Neuronal stem cell (in vitro differentiated cells): ENCODE measurements around the gene SLC9A1.

Experiments used
- DNase-seq: peaks from one replicate; pipeline ENCODE4 v3.0.0-alpha.2; 2013; ENCODE audit warnings: low spot score
- H2AFZ ChIP-seq: one replicate; pipeline ENCODE4 v1.6.1; 2013; ENCODE audit warnings: mild to moderate bottlenecking, low read length, inconsistent platforms
- H2AK5ac ChIP-seq: 2 replicates; pipeline ENCODE4 v1.6.1; 2013; ENCODE audit warnings: low read depth, mild to moderate bottlenecking, inconsistent platforms, low read length, moderate library complexity, mixed read lengths
- H2BK120ac ChIP-seq: 2 replicates; pipeline ENCODE4 v1.6.1; 2013; ENCODE audit warnings: low read depth, mild to moderate bottlenecking, inconsistent platforms, low read length, moderate library complexity, mixed read lengths
- H2BK12ac ChIP-seq: one replicate; pipeline ENCODE4 v1.6.1; 2013; ENCODE audit warnings: low read length, inconsistent platforms
- H2BK15ac ChIP-seq: 2 replicates; pipeline ENCODE4 v1.6.1; 2013; ENCODE audit warnings: mild to moderate bottlenecking, low read length, inconsistent platforms, mixed read lengths
- H2BK5ac ChIP-seq: one replicate; pipeline ENCODE4 v1.6.1; 2013; ENCODE audit warnings: inconsistent platforms, mild to moderate bottlenecking, low read length, moderate library complexity
- H3K14ac ChIP-seq: one replicate; pipeline ENCODE4 v1.6.1; 2013; ENCODE audit warnings: low read length, inconsistent platforms
- H3K18ac ChIP-seq: 2 replicates; pipeline ENCODE4 v1.6.1; 2013; ENCODE audit warnings: low read length, inconsistent platforms
- H3K23ac ChIP-seq: 2 replicates; pipeline ENCODE4 v1.6.1; 2013; ENCODE audit warnings: low read depth, mild to moderate bottlenecking, mixed read lengths, low read length, inconsistent platforms; ENCODE audit not compliant: poor library complexity
- H3K27ac ChIP-seq: replicated peaks from 3 replicates; pipeline ENCODE4 v1.5.1; 2013; ENCODE audit warnings: low read length, inconsistent platforms
- H3K27me3 ChIP-seq, 3 experiments: 2 replicates each; pipeline ENCODE4 v1.6.1; 2013; ENCODE audit warnings: low read length in 3 of 3, mild to moderate bottlenecking in 2 of 3, inconsistent platforms in 1 of 3, low read depth in 1 of 3, mixed read lengths in 1 of 3, moderate library complexity in 1 of 3; ENCODE audit not compliant: control insufficient read depth in 3 of 3, insufficient read depth in 3 of 3
- H3K36me3 ChIP-seq, 2 donors: replicated peaks in 1 of 2; 2 replicates each; pipeline ENCODE4 v1.6.1; 2013; ENCODE audit warnings: low read length in 2 of 2; ENCODE audit not compliant: control insufficient read depth in 2 of 2, insufficient read depth in 2 of 2
- H3K4ac ChIP-seq: 2 replicates; pipeline ENCODE4 v1.6.1; 2013; ENCODE audit warnings: inconsistent platforms, mild to moderate bottlenecking, low read length, moderate library complexity
- H3K4me1 ChIP-seq, 2 donors: 1 replicate in 1 of 2; 2 replicates in 1 of 2; pipeline ENCODE4 v1.6.1; 2013; ENCODE audit warnings: low read length in 2 of 2, low read depth in 1 of 2; ENCODE audit not compliant: control insufficient read depth in 2 of 2, insufficient read depth in 1 of 2
- H3K4me2 ChIP-seq: one replicate; pipeline ENCODE4 v1.6.1; 2013; ENCODE audit warnings: mild to moderate bottlenecking, low read length, inconsistent platforms; ENCODE audit not compliant: insufficient read depth, poor library complexity, severe bottlenecking
- H3K4me3 ChIP-seq, 2 donors: 2 replicates each; pipeline ENCODE4 v1.5.1; 2013; ENCODE audit warnings: low read length in 2 of 2, mild to moderate bottlenecking in 2 of 2, inconsistent platforms in 1 of 2, moderate library complexity in 1 of 2
- H3K79me1 ChIP-seq: one replicate; pipeline ENCODE4 v1.6.1; 2013; ENCODE audit warnings: low read depth, mild to moderate bottlenecking, inconsistent platforms, low read length, moderate library complexity
- H3K9ac ChIP-seq: one replicate; pipeline ENCODE4 v1.6.1; 2013; ENCODE audit warnings: mild to moderate bottlenecking, low read depth, low read length, inconsistent platforms; ENCODE audit not compliant: poor library complexity
- H3K9me3 ChIP-seq, 2 donors: replicated peaks in 1 of 2; 2 replicates each; pipeline versions ENCODE3 to v1.6.1; 2013; ENCODE audit warnings: low read length in 2 of 2, mild to moderate bottlenecking in 2 of 2, inconsistent platforms in 1 of 2, low read depth in 1 of 2, mixed read lengths in 1 of 2, moderate library complexity in 1 of 2; ENCODE audit not compliant: control insufficient read depth in 2 of 2, insufficient read depth in 1 of 2
- H4K8ac ChIP-seq: one replicate; pipeline ENCODE4 v1.6.1; 2013; ENCODE audit warnings: low read depth, mild to moderate bottlenecking, inconsistent platforms, low read length, moderate library complexity
- H4K91ac ChIP-seq: one replicate; pipeline ENCODE4 v1.6.1; 2013; ENCODE audit warnings: low read length, low read depth, mild to moderate bottlenecking, inconsistent platforms; ENCODE audit not compliant: poor library complexity
- WGBS, 2 donors: extraction: QIAGEN DNeasy Blood & Tissue Kit; methylation state at CpG; one replicate each; pipeline ENCODE4 v1.1.7; 2013; ENCODE audit warnings: missing lambda C conversion rate in 2 of 2, mixed read lengths in 1 of 2; ENCODE audit not compliant: insufficient read length in 2 of 2, insufficient replicate concordance in 1 of 2; ENCODE audit errors: extremely low coverage in 2 of 2; 5-methylcytosine and 5-hydroxymethylcytosine counted together

Gene SLC9A1

DNA sequence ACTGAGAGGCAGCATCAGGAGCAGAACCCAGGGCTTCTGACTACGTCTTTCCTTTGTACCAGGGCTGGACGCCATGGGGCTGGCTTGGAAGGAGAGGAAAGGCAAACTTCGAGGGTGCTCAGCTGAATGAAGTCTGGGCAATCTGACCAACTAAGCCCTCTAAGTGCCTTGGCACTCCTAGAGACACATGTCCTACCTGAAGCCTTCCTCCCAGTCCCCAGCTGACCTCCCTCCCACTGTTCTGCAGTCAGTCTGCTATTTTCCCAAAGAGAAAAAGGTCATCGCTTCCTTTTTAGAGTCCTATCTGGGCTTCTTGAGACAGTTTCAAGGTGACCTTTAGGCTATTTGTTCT is 5.2 kb downstream of the SLC9A1 start:
- no peak overlapping the region for H3K4ac ChIP-seq
- no peak overlapping the region for H2AK5ac ChIP-seq
- H3K4me2 ChIP-seq: no peak overlapping the region
- no peak overlapping the region for H4K8ac ChIP-seq
- no peak overlapping the region for H3K18ac ChIP-seq
- peaks cover 7% of the 10 kb centered on the region for H3K79me1 ChIP-seq
- no peak for DNase-seq
- H3K23ac ChIP-seq: no peak overlapping the region
- WGBS, 2 donors: no CpG with 5 or more reads among the region's 4 CpGs
- H3K27me3 ChIP-seq: no peaks in the 10 kb centered on the region
- no peak overlapping the region for H4K91ac ChIP-seq
- no peak overlapping the region for H2BK12ac ChIP-seq
- H3K27ac ChIP-seq: no peak overlapping the region
- no peak overlapping the region for H3K9ac ChIP-seq
- no peak overlapping the region for H3K14ac ChIP-seq
- H2BK5ac ChIP-seq: no peak overlapping the region
- H2BK15ac ChIP-seq: no peak overlapping the region
- peaks cover 24 to 27% of the 10 kb centered on the region in 2 donors for H3K4me1 ChIP-seq
- no peak overlapping the region for H2BK120ac ChIP-seq
- peaks cover 0 to 2% of the 10 kb centered on the region in 2 donors for H3K9me3 ChIP-seq
- no peak overlapping the region for H3K4me3 ChIP-seq
- H3K36me3 ChIP-seq: peaks cover 0 to 11% of the 10 kb centered on the region in 2 donors
- H2AFZ ChIP-seq: no peak overlapping the region

DNA sequence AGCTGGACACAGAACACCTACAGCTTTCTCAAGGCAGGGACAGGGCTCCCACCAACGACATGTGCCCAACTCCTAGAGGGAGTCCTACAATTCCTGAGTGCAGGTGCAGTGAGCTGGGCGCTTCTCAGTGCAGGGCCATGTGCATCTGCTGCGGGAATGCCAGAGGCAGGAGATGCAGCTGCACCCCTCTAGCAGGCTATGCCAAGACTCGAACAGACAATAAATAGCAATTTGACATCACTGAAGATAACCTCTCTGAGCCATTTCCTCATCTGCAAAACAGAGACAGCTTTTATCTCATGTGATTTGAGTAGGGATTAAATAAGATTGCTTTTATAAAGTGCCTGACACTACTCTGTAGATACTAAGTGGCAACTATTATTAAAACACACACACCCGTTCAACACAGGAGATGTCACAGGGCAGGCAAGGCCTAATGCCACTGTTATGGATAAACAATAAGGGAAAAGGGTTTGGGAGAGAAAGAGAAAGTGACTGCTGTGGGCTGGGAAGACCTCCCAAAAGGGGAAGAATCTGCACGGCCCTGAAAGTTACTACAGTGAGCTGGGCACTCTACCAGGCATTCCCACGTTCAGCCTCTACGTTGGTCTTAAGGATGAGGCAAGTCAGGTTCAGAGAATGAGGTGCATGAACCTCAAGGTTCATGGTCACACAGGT is 5.7 kb downstream of the SLC9A1 start:
- H2AFZ ChIP-seq: no peak overlapping the region
- no peak overlapping the region for H3K14ac ChIP-seq
- DNase-seq: no peak
- no peak overlapping the region for H3K23ac ChIP-seq
- no peak overlapping the region for H4K8ac ChIP-seq
- H3K27ac ChIP-seq: no peak overlapping the region
- H2BK12ac ChIP-seq: no peak overlapping the region
- no peak overlapping the region for H2BK5ac ChIP-seq
- peaks cover 0 to 3% of the 10 kb centered on the region in 2 donors for H3K9me3 ChIP-seq
- H3K4me1 ChIP-seq: peaks cover 21 to 25% of the 10 kb centered on the region in 2 donors
- H2BK120ac ChIP-seq: no peak overlapping the region
- peaks cover 7% of the 10 kb centered on the region for H3K79me1 ChIP-seq
- H3K18ac ChIP-seq: no peak overlapping the region
- peaks cover 0 to 11% of the 10 kb centered on the region in 2 donors for H3K36me3 ChIP-seq
- H3K4me3 ChIP-seq: no peak overlapping the region
- H3K4me2 ChIP-seq: no peak overlapping the region
- WGBS, 2 donors: no CpG with 5 or more reads among the region's 8 CpGs
- H3K9ac ChIP-seq: no peak overlapping the region
- no peaks in the 10 kb centered on the region for H3K27me3 ChIP-seq
- no peak overlapping the region for H2BK15ac ChIP-seq
- no peak overlapping the region for H2AK5ac ChIP-seq
- H3K4ac ChIP-seq: no peak overlapping the region
- no peak overlapping the region for H4K91ac ChIP-seq

DNA sequence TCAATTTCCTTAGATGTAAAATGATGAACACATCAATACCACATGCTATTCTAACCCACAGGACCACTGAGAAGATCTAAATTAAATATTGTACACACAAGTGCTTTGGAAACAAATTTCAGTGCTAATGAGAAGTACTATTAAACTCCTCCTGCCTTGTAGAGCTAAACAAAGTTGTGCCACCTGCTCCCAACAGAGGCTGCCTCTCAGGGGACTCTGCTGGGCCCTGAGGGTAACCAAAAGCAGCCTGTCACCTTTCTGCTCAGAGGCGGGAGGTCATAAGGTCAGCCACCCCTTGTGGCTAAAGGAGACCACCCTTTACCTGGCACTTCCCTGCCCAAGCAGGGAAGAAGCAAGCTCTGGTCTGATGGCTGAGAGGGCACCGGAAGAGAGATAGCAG is 6.3 kb downstream of the SLC9A1 start:
- Histone ChIP-seq H2BK5ac (no peak overlapping the region), H3K27ac (no peak overlapping the region), H2BK12ac (no peak overlapping the region), H3K79me1 (peaks cover 4% of the 10 kb centered on the region), H3K18ac (no peak overlapping the region), H3K4ac (no peak overlapping the region), H3K27me3 (no peaks in the 10 kb centered on the region), H4K91ac (no peak overlapping the region), H2AK5ac (no peak overlapping the region), H2BK120ac (no peak overlapping the region), H3K4me3 (no peak overlapping the region), H2AFZ (no peak overlapping the region), H3K4me2 (no peak overlapping the region), H3K4me1 (peaks cover 14 to 19% of the 10 kb centered on the region in 2 donors), H3K9me3 (peaks cover 0 to 3% of the 10 kb centered on the region in 2 donors), H2BK15ac (no peak overlapping the region), H3K36me3 (peaks cover 0 to 11% of the 10 kb centered on the region in 2 donors), H3K14ac (no peak overlapping the region), H3K9ac (no peak overlapping the region), H3K23ac (no peak overlapping the region), H4K8ac (no peak overlapping the region)
- no CpG with 5 or more reads among the region's 2 CpGs for WGBS, 2 donors
- no peak for DNase-seq

- no peak for DNase-seq
- no CpG with 5 or more reads among the region's 1 CpG for WGBS, 2 donors
- no peak overlapping the region for H2BK15ac ChIP-seq
- no peak overlapping the region for H3K4me3 ChIP-seq
- no peak overlapping the region for H2BK5ac ChIP-seq
- H4K91ac ChIP-seq: no peak overlapping the region
- peaks cover 8 to 15% of the 10 kb centered on the region in 2 donors for H3K4me1 ChIP-seq
- no peak overlapping the region for H3K4me2 ChIP-seq
- H3K27ac ChIP-seq: no peak overlapping the region
- no peak overlapping the region for H2AFZ ChIP-seq
- no peak overlapping the region for H3K18ac ChIP-seq
- H2BK12ac ChIP-seq: no peak overlapping the region
- peaks cover 0 to 11% of the 10 kb centered on the region in 2 donors for H3K36me3 ChIP-seq
- H3K79me1 ChIP-seq: peaks cover 4% of the 10 kb centered on the region
- H2AK5ac ChIP-seq: no peak overlapping the region
- no peaks in the 10 kb centered on the region for H3K27me3 ChIP-seq
- H3K14ac ChIP-seq: no peak overlapping the region
- H3K9ac ChIP-seq: no peak overlapping the region
- peaks cover 0 to 3% of the 10 kb centered on the region in 2 donors for H3K9me3 ChIP-seq
- H4K8ac ChIP-seq: no peak overlapping the region
- no peak overlapping the region for H2BK120ac ChIP-seq
- H3K4ac ChIP-seq: no peak overlapping the region
- no peak overlapping the region for H3K23ac ChIP-seq
Measured at GRCh38 chr1:27147842-27148518, 6.9 kb downstream of the SLC9A1 start.
